Thyroid gland (tissue), 4 donors: ENCODE data around the gene ARHGAP15.

ENCODE experiments used
- CTCF ChIP-seq, 6 experiments: fragments of 200-600 bp in 3 of 6; fragments of 450-650 bp in 3 of 6; sonication (generic) in 3 of 6; IDR thresholded peaks; one replicate each; pipeline ENCODE4 v1.5.1; 2016 to 2019; ENCODE audit warnings: antibody characterized with exemption in 6 of 6, mild to moderate bottlenecking in 2 of 6, inconsistent platforms in 1 of 6, moderate library complexity in 1 of 6
- POLR2A ChIP-seq, 2 donors: fragments of 450-650 bp; IDR thresholded peaks; one replicate each; pipeline ENCODE4 v1.6.1; 2017; ENCODE audit warnings: antibody characterized with exemption in 2 of 2, mild to moderate bottlenecking in 2 of 2, moderate library complexity in 1 of 2

GRCh38 chr2:143708682-143709081 is 579.5 kb downstream of the ARHGAP15 start:
- TF ChIP-seq CTCF (IDR thresholded peaks at IDR 0.05) (no peak), POLR2A (IDR thresholded peaks at IDR 0.05) (no peak)
